Tibial nerve (tissue), 3 donors: ENCODE data around the gene PAPOLA.

ENCODE experiments used
- POLR2A ChIP-seq, 2 donors: fragments of 450-650 bp; IDR thresholded peaks; one replicate each; pipeline ENCODE4 v1.6.1; 2017; ENCODE audit warnings: antibody characterized with exemption in 2 of 2, mild to moderate bottlenecking in 2 of 2, moderate library complexity in 2 of 2
- TF ChIP-seq, protein P1 (sequence below), 5 experiments: fragments of 200-600 bp in 3 of 5; fragments of 450-650 bp in 2 of 5; sonication (generic) in 3 of 5; IDR thresholded peaks; one replicate each; pipeline ENCODE4 v1.5.1; 2016 to 2019; ENCODE audit warnings: antibody characterized with exemption in 5 of 5, mild to moderate bottlenecking in 3 of 5, moderate library complexity in 2 of 5

DNA sequence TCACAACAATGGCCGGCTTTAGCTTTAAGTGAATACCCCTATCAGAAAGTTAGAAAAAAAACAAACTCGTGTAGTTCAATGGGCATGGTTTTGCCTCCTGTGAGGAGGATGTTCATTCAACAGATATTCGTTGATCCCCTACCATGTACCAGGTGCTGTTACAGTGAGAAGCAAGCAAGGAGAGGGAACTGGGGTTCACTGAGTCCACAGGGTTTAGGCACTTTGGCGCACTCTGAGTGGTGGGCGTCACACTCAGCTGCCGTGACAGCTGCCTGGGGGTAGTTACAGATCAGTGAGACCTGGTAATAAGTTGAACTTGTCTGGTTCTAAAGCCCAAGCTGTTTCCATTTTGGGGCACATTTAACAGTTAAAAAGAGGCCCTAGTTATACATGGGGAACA, 74.2 kb downstream of the PAPOLA start:
- TF ChIP-seq, protein P1, sequence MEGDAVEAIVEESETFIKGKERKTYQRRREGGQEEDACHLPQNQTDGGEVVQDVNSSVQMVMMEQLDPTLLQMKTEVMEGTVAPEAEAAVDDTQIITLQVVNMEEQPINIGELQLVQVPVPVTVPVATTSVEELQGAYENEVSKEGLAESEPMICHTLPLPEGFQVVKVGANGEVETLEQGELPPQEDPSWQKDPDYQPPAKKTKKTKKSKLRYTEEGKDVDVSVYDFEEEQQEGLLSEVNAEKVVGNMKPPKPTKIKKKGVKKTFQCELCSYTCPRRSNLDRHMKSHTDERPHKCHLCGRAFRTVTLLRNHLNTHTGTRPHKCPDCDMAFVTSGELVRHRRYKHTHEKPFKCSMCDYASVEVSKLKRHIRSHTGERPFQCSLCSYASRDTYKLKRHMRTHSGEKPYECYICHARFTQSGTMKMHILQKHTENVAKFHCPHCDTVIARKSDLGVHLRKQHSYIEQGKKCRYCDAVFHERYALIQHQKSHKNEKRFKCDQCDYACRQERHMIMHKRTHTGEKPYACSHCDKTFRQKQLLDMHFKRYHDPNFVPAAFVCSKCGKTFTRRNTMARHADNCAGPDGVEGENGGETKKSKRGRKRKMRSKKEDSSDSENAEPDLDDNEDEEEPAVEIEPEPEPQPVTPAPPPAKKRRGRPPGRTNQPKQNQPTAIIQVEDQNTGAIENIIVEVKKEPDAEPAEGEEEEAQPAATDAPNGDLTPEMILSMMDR (IDR thresholded peaks at IDR 0.05): no peak
- no peak for TF ChIP-seq POLR2A (IDR thresholded peaks at IDR 0.05)
